ENCODE data around the gene STK32B. TPM values are rescaled to one million over a fixed set of nuclear protein-coding genes. Genes with fewer than 3 reads are reported as not detected.
A peak's percentile ranks its signal among the peaks of the same experiment; 100 is the strongest.
"Not testable (repeated sequence)": the region's sequence is repeated elsewhere in the genome, so short reads cannot be mapped to it uniquely, and the experiment has no call there.

STK32B gene
- total RNA-seq, 1 donor from 2014 or later: 25.9 TPM

DNA sequence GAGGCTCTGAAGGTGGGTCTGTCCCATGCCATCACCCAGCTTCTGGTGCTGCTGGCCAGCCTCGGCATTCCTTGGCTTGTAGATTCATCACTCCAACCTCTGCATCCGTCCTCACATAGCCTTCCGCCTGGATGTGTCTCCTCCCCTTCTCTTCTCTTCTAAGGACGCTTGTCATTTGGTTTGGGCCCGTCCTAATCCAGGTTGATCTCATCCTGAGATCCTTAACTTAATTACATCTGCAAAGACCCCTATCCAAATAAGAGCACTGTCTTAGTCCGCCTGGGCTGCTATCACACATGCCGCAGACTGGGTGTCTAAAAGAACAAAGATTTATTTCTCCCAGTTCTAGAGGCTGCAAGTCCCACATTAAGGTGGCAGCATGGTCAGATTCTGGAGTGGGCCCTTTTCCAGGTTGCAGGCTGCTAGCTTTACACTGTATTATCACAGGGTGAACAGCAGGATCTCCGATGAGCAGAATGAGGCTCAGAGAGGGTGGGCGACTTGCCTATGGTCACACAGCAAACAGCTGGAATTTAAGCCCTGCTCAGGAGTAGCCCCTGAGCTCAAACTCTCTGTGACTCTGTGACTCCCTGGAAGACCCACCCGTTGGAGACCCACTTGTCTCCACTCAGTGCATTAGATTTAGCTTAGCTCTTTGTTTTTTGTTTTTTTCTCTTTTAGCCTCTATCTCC, 113.1 kb downstream of the STK32B start:
- no peak for DNase-seq

DNA sequence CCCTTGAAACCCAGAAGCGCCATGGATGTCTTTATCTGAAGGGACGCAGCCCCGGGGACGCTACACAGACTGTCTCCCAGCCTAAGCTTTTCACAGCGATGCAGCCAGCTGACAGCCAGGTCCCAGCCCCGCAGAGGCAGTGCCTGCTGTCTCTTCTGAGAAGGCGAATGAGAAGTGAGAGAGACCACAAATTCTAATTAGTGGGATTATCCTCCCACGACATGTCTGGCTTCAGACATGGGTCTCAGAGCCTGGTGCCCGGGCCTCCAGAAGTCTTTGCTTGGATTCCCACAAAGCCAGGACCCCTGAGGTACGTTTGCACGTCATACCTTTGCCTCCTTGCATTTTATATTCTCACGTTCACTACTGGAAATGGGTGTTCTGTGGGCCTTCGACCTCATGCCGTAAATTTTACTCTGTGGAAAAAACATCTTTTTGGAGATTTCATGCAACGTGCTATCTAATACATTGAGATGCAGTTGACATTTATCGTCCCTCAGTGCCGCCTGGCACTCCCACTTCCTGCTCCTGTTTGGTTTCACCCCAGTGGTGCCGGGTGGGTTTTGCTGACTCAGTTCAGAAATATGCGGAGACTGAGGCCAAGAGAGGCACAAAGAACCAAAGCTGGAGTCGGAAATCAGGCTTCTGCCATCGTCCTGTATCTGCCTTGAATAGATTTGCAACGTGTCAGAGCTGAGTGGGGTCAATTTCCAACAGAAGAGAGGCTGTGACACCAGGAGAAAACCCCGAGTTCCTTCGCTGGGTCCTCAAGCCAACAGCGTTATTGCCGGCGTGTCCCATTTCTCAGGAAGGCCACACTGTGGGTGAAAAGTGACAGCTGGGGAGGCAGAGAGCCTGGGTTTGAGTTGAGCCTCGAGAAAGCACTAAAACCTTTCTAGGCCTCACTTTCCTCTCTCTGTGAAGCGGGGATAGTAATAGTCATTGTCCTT, 114.4 kb downstream of the STK32B start:
- no peak for DNase-seq

DNA sequence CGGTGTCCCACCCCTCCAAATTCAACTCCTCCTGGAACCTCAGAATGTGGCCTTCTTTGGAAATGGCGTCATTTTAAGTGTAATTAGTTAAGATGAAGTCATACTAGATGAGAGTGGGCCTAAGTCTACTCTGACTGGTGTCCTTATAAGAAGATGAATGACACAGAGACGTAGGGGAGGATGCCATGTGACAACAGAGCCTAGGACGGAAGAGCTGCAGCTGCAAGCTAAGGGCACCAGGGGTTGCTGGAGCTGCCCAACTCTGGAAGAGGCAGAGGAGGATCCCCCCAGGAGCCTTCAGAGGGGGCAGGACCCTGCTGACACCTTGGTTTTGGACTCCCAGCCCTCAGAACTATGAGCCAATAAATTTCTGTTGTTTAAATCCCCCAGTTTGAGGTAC, 115.1 kb downstream of the STK32B start:
- no peak for DNase-seq

- DNase-seq: no peak
Observed at GRCh38 chr4:5168891-5169290, 117.6 kb downstream of the STK32B start.

DNA sequence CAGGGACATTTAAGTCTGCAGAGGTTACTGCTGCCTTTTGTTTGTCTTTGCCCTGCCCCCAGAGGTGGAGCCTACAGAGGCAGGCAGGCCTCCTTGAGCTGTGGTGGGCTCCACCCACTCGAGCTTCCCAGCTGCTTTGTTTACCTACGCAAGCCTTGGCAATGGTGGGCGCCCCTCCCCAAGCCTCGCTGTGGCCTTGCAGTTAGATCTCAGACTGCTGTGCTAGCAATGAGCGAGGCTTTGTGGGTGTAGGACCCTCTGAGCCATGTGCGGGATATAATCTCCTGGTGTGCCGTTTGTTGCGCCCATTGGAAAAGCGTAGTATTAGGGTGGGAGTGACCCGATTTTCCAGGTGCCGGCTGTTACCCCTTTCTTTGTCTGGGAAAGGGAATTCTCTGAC, 124.6 kb downstream of the STK32B start:
- DNase-seq: not testable (repeated sequence)

DNA sequence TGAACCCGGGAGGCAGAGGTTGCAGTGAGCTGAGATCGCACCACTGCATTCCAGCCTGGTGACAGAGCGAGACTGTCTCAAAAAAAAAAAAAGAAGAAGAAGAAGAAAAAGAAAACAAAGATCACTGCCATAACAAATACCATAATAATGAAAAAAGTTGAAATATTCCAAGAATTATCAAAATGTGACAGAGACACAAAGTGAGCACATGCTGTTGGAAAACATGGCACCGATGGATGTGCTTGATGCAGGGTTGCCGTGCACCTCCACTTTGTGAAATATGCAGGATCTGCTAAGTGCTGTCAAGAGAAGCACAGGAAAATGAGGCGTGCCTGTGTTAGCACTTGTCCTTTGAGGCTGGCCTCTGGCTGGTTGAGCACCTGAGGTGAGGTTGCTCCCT, 133.3 kb downstream of the STK32B start:
- no peak for DNase-seq

GRCh38 chr4:5185551-5185950, 134.3 kb downstream of the STK32B start:
- no peak for DNase-seq

DNA sequence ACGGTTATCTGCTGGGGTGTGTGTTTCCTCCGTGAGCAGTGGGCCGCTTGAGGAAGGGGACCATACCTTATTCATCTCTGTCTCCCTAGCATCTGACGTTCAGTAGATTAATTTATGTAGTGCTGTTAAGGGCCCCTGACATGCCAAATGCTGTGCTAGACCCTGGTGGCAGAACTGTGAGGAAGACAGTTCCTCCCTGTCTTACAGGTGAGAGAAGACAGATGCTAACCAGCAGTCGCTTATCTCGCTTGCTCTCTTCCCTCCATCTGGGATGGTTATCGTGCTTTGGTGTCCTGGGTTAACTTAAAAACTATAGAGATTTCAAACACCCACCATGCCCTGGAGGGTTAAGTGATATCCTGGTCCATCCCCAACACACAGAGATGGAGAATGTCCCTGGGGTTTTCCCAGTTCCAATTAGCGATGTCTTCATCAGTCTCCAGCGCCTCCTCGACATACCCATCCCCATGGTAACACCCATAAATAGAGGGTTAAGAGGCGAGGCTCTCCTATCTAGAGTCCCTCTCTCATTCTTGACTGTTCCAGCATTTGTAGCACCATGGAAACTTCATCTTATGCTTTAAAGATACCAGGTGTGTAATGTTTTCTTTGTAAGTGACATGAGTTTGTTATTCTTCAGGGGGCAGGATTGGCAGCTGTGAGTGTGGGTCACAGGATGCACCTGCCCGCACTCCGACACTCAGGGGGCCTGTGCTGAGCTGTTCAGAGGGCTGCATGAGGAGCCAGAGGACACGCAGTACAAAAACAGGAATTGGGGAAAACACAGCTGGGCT, 135.2 kb downstream of the STK32B start:
- DNase-seq: no peak

GRCh38 chr4:5188130-5188529, 136.8 kb downstream of the STK32B start:
- no peak for DNase-seq

GRCh38 chr4:5191831-5192230, 140.6 kb downstream of the STK32B start:
- DNase-seq: no peak

DNA sequence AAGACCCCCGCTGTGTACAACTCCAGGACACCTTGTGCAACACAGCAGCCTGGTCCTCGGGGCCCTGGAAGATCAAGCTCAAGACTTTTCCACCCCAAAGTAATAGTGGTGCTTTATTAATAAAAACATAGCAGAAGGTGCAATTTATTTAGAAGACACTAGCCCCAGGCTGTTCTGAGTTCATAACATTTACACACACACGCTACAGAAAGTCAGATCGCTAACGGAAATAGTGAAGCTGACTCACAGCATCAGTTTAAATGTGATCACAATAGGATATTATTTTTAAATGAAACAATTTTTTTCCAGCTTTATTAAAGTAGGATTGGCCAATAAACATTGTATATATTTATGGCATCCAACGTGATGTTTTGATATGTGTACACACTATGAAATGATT, 141.0 kb downstream of the STK32B start:
- no peak for DNase-seq

DNA sequence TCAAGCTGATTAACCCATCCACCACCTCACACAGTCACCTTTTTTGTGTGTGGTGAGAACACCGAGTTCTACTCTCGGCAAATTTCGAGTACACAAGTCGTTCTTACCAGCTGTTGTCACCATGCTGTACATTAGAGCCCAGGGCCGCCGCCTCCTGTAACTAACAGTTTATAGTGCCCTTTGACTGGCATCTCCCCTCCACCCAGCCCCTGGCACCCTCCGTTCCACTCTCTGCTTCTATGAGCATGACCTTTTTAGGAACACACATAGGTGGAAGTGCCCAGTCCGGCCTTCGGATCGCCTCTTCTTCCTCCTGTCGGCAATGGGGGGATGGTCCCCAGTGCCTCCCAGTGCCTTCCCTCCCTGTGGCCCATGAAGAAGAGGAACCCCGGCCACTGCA, 141.4 kb downstream of the STK32B start:
- no peak for DNase-seq

DNA sequence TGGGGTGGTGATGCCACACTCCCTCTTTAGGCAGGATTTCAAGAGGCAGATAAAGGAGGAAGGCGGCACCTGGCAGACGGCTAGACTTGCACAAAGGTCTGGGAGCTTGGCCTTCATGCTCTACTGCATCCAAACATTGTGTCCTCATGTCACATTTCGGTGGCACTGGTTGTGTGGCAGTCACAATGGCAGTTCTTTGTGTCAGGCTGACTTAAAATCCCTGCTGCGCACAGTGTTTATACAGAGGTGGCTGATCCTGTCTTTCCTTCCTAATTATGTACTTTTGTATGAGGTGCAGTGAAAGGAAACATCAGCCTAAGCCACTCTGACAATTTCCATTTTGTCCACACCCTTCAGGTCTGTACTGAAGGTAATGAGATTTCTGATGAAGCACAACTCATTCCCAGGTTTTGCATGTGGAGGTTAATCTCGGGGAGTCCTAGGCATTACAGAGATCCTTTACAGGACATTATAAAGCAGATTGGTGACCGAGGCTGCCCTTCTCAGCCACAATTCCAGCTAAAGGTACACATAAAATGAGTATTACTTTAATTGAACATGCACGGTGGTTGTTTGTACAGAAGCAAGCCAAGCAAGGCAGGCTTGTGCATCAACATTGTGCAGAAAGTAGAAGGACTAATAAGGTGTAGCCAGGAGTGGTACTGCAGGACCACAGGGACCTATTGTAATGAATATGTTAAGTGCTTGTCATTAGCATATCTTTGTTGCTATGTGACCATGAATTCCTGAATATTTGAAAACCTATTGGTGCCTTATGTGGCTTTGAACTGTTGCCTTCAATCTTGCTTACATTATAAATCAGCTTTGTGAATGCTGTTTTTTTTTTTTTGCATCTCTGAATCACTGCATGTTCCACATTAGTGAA, 147.6 kb downstream of the STK32B start:
- no peak for DNase-seq

DNA sequence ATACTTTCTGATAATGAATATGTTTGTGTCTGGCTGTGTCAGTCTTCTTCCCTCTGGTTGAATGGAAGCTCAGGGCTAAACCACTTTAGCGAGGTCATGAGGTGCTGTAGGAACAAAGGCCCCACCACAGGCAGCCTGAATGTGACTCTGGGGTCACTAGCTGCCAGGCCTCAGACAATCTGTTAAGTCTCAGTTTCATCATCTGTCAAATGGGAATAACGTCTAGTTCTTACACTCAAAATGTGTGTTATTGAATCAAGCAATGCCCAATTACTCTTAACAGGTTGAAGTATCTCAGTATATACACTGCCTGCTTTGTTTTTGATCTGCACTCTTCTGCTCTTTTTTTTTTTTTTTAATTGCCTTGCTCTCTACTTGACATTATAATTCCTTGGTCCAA, 148.6 kb downstream of the STK32B start:
- DNase-seq: no peak

- DNase-seq: no peak
Observed at GRCh38 chr4:5200513-5200912, 149.2 kb downstream of the STK32B start.

- DNase-seq: no peak
Observed at GRCh38 chr4:5203309-5203992, 152.2 kb downstream of the STK32B start.

GRCh38 chr4:5203993-5204310, 152.7 kb downstream of the STK32B start:
- no peak for DNase-seq

DNA sequence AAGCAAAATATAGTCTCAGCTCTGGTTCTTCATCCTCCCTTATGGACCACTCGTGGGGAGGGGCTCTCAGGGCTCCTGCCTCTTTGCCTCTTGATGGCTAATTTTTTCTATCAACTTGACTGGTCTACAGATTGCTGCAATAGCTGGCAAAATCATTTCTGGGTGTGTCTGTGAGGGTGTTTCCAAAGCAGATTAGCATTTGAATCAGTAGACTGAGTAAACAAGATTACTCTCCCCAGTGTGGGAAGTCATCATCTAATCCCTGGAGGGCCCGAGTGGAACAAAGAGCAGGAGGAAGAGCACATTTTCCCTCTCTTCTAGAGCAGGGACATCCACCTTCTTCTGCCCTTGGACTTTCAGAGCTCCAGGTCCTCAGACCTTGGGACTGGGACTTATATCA, 153.5 kb downstream of the STK32B start:
- no peak for DNase-seq

DNA sequence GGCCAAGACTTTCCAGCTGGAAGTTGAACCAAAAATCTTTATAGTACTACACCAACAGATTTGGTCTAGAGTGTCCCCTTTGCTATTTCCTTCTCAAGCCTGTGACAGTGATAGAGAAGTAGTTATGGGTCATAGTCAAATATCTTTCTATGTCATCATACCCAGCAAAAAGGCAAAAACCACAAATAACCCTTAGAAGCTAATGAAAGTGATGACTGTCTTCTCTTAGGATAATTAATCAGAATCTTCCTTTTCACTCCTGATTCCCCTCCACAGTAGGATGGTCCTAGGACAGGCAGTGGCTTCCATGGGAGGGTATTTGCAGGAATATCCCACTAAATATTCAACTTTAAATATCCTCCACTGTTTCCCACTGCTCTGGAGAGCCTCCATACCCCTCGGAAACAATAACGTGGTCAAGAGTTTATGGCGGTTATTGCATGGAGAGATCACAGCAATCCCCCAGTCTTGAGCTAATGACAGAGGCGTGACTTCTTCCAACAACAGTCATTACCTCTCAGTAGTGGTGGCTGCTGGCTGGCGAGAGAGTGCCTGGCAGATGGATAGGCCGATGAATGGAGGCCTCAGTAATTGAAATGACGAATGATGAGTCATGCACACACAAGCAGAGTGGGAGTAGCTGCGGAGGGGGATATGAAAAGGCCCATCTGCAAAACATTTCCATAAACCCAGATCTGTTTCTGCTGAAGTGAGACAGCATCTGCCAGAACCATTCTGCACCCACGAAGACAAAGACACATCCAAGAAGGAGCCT, 154.9 kb downstream of the STK32B start:
- DNase-seq: peak; percentile 78

DNA sequence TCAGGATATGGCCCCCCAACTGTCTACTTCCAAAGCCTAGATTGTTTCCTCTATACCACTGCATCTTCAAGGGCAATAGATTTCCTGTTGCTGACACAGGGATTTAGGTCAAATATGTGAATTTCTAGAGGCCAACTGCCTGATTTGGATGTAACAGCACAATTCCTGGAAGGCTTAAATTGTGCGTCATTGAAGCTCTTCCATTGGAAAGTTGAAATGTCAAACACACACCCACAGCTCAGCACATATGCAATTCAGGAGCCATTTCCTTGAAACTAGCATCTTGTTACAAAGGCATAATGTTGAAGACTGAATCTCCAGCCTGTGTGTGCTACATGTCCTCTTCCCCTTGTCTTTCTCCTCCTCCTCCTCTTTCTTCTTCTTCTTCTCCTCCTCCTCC, 158.6 kb downstream of the STK32B start:
- no peak for DNase-seq
